Prostate gland (tissue), 2 donors: ENCODE data around the gene NAALADL2.

Experiments
- POLR2AphosphoS5 ChIP-seq: sonication (generic); formaldehyde crosslinking; IDR thresholded peaks from one replicate; pipeline ENCODE4 v1.6.1; 2017; ENCODE audit warnings: antibody characterized with exemption
- TF ChIP-seq, protein P1 (sequence below), 4 experiments: fragments of 200-600 bp in 2 of 4; fragments of 450-650 bp in 2 of 4; sonication (generic) in 2 of 4; IDR thresholded peaks; 1 replicate in 3 of 4; 2 replicates in 1 of 4; pipeline ENCODE4 v1.5.1; 2016 to 2019; ENCODE audit warnings: antibody characterized with exemption in 4 of 4, mild to moderate bottlenecking in 2 of 4, moderate library complexity in 2 of 4

- TF ChIP-seq POLR2AphosphoS5, result no peak
- TF ChIP-seq, protein P1, sequence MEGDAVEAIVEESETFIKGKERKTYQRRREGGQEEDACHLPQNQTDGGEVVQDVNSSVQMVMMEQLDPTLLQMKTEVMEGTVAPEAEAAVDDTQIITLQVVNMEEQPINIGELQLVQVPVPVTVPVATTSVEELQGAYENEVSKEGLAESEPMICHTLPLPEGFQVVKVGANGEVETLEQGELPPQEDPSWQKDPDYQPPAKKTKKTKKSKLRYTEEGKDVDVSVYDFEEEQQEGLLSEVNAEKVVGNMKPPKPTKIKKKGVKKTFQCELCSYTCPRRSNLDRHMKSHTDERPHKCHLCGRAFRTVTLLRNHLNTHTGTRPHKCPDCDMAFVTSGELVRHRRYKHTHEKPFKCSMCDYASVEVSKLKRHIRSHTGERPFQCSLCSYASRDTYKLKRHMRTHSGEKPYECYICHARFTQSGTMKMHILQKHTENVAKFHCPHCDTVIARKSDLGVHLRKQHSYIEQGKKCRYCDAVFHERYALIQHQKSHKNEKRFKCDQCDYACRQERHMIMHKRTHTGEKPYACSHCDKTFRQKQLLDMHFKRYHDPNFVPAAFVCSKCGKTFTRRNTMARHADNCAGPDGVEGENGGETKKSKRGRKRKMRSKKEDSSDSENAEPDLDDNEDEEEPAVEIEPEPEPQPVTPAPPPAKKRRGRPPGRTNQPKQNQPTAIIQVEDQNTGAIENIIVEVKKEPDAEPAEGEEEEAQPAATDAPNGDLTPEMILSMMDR (IDR thresholded peaks at IDR 0.05), result no peak
Measured at GRCh38 chr3:175397372-175397771, 538.2 kb downstream of the NAALADL2 start.
